Endothelial cell of umbilical vein (primary cell): Measurements from ENCODE around the gene SLC25A21. TPM values are rescaled to one million over a fixed set of nuclear protein-coding genes. Genes with fewer than 3 reads are reported as not detected.

Experiments
- BruUV-seq: library from RNA; stranded (reverse); fragments of 400-500 nt; replicated peaks from 2 replicates; lab custom pipeline; 2021; lab: Mats Ljungman, UMichigan
- CTCF ChIA-PET: fragments of 300-600, 350-600 bp; sonication (Branson Sonifier 250); formaldehyde crosslinking; loops from one replicate; lab custom pipeline; 2021; ENCODE audit warnings: antibody characterized with exemption, inconsistent platforms; lab: Charles Lee
- POLR2A ChIA-PET: fragments of 300-600, 350-600 bp; sonication (Branson Sonifier 250); formaldehyde crosslinking; loops from one replicate; lab custom pipeline; 2021; ENCODE audit warnings: antibody characterized with exemption, inconsistent platforms; lab: Charles Lee
- DNase-seq: peaks from one replicate; pipeline ENCODE4 v3.0.0-alpha.2; 2011; ENCODE audit warnings: low read depth, low spot score
- FAIRE-seq: peaks from 2 replicates; lab custom pipeline; 2011; peaks lifted over from hg19 to GRCh38; lab: Jason Lieb, UNC
- H2AFZ ChIP-seq: 2 replicates; pipeline ENCODE4 v1.6.0; 2012; ENCODE audit warnings: low read depth, low read length, control low read depth, inconsistent platforms
- H3K27ac ChIP-seq: 2 replicates; pipeline ENCODE4 v1.5.1; 2011; ENCODE audit warnings: low read depth, mild to moderate bottlenecking, control low read depth, low read length, moderate library complexity; ENCODE audit not compliant: insufficient read depth
- H3K27me3 ChIP-seq, 2 experiments: 2 replicates each; pipeline versions ENCODE4 v1.6.0 to v1.6.1; 2011; ENCODE audit warnings: low read length in 2 of 2, mixed read lengths in 1 of 2; ENCODE audit not compliant: control insufficient read depth in 2 of 2, insufficient read depth in 2 of 2
- H3K36me3 ChIP-seq, 2 experiments: 2 replicates in 1 of 2; 3 replicates in 1 of 2; pipeline ENCODE4 v1.5.1; 2011; ENCODE audit warnings: low read length in 2 of 2, mild to moderate bottlenecking in 1 of 2, moderate library complexity in 1 of 2; ENCODE audit not compliant: control insufficient read depth in 2 of 2, insufficient read depth in 2 of 2; ENCODE audit errors: extremely low read depth in 1 of 2
- H3K4me1 ChIP-seq: 3 replicates; pipeline ENCODE4 v1.5.1; 2011; ENCODE audit warnings: mild to moderate bottlenecking, low read length; ENCODE audit not compliant: control insufficient read depth, insufficient read depth; ENCODE audit errors: extremely low read depth
- H3K4me2 ChIP-seq: 2 replicates; pipeline ENCODE4 v1.6.1; 2011; ENCODE audit warnings: low read length, control low read depth, mixed read lengths; ENCODE audit not compliant: insufficient read depth
- H3K4me3 ChIP-seq, 3 experiments: fragments of 200-600 bp in 1 of 3; sonication (generic), shearing (Covaris generic) in 1 of 3; replicated peaks in 1 of 3; 2 replicates each; pipeline ENCODE4 v1.5.1; 2011 to 2016; ENCODE audit warnings: control low read depth in 3 of 3, low read length in 3 of 3, mild to moderate bottlenecking in 2 of 3, inconsistent platforms in 1 of 3, low read depth in 1 of 3, moderate library complexity in 1 of 3; ENCODE audit not compliant: insufficient read depth in 1 of 3
- H3K79me2 ChIP-seq: 2 replicates; pipeline ENCODE4 v1.6.0; 2012; ENCODE audit warnings: low read length, inconsistent platforms; ENCODE audit not compliant: control insufficient read depth, insufficient read depth
- H3K9ac ChIP-seq: replicated peaks from 2 replicates; pipeline ENCODE3; 2011; ENCODE audit warnings: low read length, control low read depth; ENCODE audit not compliant: insufficient read depth; ENCODE audit errors: extremely low read depth
- H3K9me1 ChIP-seq: replicated peaks from 3 replicates; pipeline ENCODE4 v1.6.0; 2011; ENCODE audit warnings: mild to moderate bottlenecking, low read length; ENCODE audit not compliant: control insufficient read depth, insufficient read depth; ENCODE audit errors: extremely low read depth
- H3K9me3 ChIP-seq: replicated peaks from 2 replicates; pipeline ENCODE4 v1.5.1; 2012; ENCODE audit warnings: low read length, inconsistent platforms; ENCODE audit not compliant: control insufficient read depth, insufficient read depth
- H4K20me1 ChIP-seq: replicated peaks from 2 replicates; pipeline ENCODE3; 2011; ENCODE audit warnings: mild to moderate bottlenecking, low read length; ENCODE audit not compliant: control insufficient read depth, insufficient read depth; ENCODE audit errors: extremely low read depth
- CTCF ChIP-seq, 2 donors: IDR thresholded peaks; 1 replicate in 1 of 2; 2 replicates in 1 of 2; pipeline ENCODE4 v1.5.1; 2011; ENCODE audit warnings: low read length in 2 of 2, mild to moderate bottlenecking in 2 of 2, moderate library complexity in 2 of 2, control low read depth in 1 of 2, inconsistent platforms in 1 of 2, low read depth in 1 of 2; ENCODE audit not compliant: insufficient read depth in 1 of 2; ENCODE audit errors: extremely low read depth in 1 of 2
- EZH2 ChIP-seq: IDR thresholded peaks from 2 replicates; pipeline ENCODE4 v1.6.1; 2012; ENCODE audit warnings: borderline replicate concordance, low read depth, mild to moderate bottlenecking, moderate library complexity, low read length, inconsistent platforms; ENCODE audit not compliant: severe bottlenecking
- FOS ChIP-seq: IDR thresholded peaks from 2 replicates; pipeline ENCODE4 v1.6.1; 2011; ENCODE audit warnings: mild to moderate bottlenecking, low read length, moderate library complexity, borderline replicate concordance; ENCODE audit not compliant: insufficient read depth
- GATA2 ChIP-seq: IDR thresholded peaks from 2 replicates; pipeline ENCODE4 v1.7.0; 2011; ENCODE audit warnings: low read depth, mild to moderate bottlenecking, moderate library complexity, mixed read lengths, low read length; ENCODE audit not compliant: insufficient read length, insufficient read depth
- JUN ChIP-seq: IDR thresholded peaks from 2 replicates; pipeline ENCODE4 v1.6.1; 2011; ENCODE audit warnings: borderline replicate concordance, low read depth; ENCODE audit not compliant: insufficient read length, insufficient read depth
- MAX ChIP-seq: IDR thresholded peaks from 2 replicates; pipeline ENCODE4 v1.6.1; 2011; ENCODE audit not compliant: insufficient read depth, insufficient read length
- MYC ChIP-seq: IDR thresholded peaks from one replicate; pipeline ENCODE4 v1.6.1; 2011; ENCODE audit warnings: mild to moderate bottlenecking, low read depth, low read length
- POLR2A ChIP-seq: IDR thresholded peaks from 2 replicates; pipeline ENCODE4 v1.6.1; 2012; ENCODE audit warnings: low read depth, mild to moderate bottlenecking, control low read depth, low read length
- POLR2AphosphoS5 ChIP-seq: IDR thresholded peaks from 2 replicates; pipeline ENCODE4 v1.6.1; 2012; ENCODE audit warnings: low read depth, mild to moderate bottlenecking, control low read depth, low read length, moderate library complexity; ENCODE audit not compliant: insufficient read depth
- dilution Hi-C: fragments of 300-500 bp; cut with MboI; formaldehyde crosslinking; loops from one replicate; pipeline ENCODE4 v1.15.0; 2019; ENCODE audit warnings: low sequenced_read_pairs; ENCODE audit not compliant: extremely low pct_ligation_motif_present
- intact Hi-C: fragments of 100-400 bp; cut with micrococcal nuclease; formaldehyde crosslinking; loops from one replicate; pipeline ENCODE4 v1.10.0; 2022
- polyA plus RNA-seq, 4 experiments: library from polyadenylated mRNA; depleted of rRNA in 3 of 4; stranded (reverse) in 3 of 4; unstranded in 1 of 4; fragments of >200 nt; gene quantifications; 2 replicates each; pipeline versions ENCODE4 v1.2.1 to v1.2.3, GENCODE V29; 2011 to 2012; ENCODE audit warnings: missing spikeins in 1 of 4
- total RNA-seq: library from RNA; stranded (reverse); gene quantifications from 2 replicates; pipeline ENCODE4 v1.2.3, GENCODE V29; 2021

Gene SLC25A21
- total and polyA plus RNA-seq, 2 donors (not counting 3 experiments of a cell fraction or from before 2014, with no cell fraction given): 0.98 to 1.4 TPM

DNA sequence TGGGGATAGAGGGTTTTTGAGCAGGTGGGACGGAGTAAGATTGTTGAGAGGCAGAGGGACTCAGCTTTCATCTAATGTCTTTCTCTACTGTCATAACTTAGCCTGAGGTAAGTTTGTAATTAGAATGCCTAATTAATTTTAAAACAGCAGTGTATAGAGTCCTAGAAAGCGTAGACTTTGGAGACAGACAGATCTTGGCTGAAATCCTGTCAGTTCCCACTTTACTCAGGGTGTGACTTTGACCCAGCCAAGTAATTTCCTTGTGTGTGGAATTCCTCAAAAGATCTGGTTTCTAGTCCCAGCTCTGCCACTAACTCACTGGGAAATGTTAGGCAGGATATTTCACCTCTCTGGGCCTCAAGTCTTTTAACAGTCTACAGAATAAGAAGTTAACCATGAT is 74.3 kb downstream of the SLC25A21 start:
- Histone ChIP-seq H3K9me3 (no peaks in the 10 kb centered on the region), H4K20me1 (no peaks in the 10 kb centered on the region), H3K27me3 (no peaks in the 10 kb centered on the region), H3K27ac (no peak overlapping the region), H3K4me1 (no peaks in the 10 kb centered on the region), H3K9me1 (no peaks in the 10 kb centered on the region), H2AFZ (no peak overlapping the region), H3K4me3 (no peak overlapping the region), H3K4me2 (no peak overlapping the region), H3K36me3 (no peaks in the 10 kb centered on the region), H3K9ac (no peak overlapping the region), H3K79me2 (no peaks in the 10 kb centered on the region)
- intact Hi-C loops: no loop called here
- TF ChIP-seq EZH2 (no peak), GATA2 (no peak), JUN (no peak), MYC (no peak), POLR2AphosphoS5 (no peak), CTCF (IDR thresholded peaks at IDR 0.05; ENCODE audit: extremely low read depth in 1 of 2, insufficient read depth in 1 of 2, low read depth in 1 of 2, low read length in 2 of 2) (no peak), POLR2A (no peak), FOS (no peak), MAX (no peak)
- BruUV-seq: no TSS peak
- POLR2A ChIA-PET: no interaction called here
- DNase-seq: no peak
- dilution Hi-C loops: no loop called here
- CTCF ChIA-PET: no interaction called here
- no peak for FAIRE-seq
